ENCODE results near the gene ADGRA3. TPM values are rescaled to one million over a fixed set of nuclear protein-coding genes. Genes with fewer than 3 reads are reported as not detected.

Gene ADGRA3
- total RNA-seq, 4 donors from 2014 or later: 19.6 to 58.2 (median 35.1) TPM

- H3K27me3 ChIP-seq: no peaks in the 10 kb centered on the region
- H3K36me3 ChIP-seq: no peaks in the 10 kb centered on the region
- no peak for DNase-seq
- no peak for TF ChIP-seq POLR2A (IDR thresholded peaks at IDR 0.05)
- no peak for TF ChIP-seq CTCF (IDR thresholded peaks at IDR 0.05)
- no peak overlapping the region for H3K4me3 ChIP-seq
- peaks cover 0 to 3% (median 0%) of the 10 kb centered on the region in 4 donors for H3K9me3 ChIP-seq
- no peak overlapping the region for H3K27ac ChIP-seq
- H3K4me1 ChIP-seq: no peaks in the 10 kb centered on the region
Measured at GRCh38 chr4:22454216-22454838, 61.5 kb downstream of the ADGRA3 start.

GRCh38 chr4:22444813-22445212 is 71.1 kb downstream of the ADGRA3 start:
- Histone ChIP-seq H3K9me3 (no peaks in the 10 kb centered on the region), H3K27ac (no peak overlapping the region), H3K36me3 (peaks cover 0 to 29% (median 0%) of the 10 kb centered on the region in 3 donors), H3K4me3 (no peak overlapping the region), H3K27me3 (no peaks in the 10 kb centered on the region), H3K4me1 (no peaks in the 10 kb centered on the region)
- DNase-seq: no peak
- TF ChIP-seq POLR2A (IDR thresholded peaks at IDR 0.05) (no peak), CTCF (IDR thresholded peaks at IDR 0.05) (no peak)

GRCh38 chr4:22442956-22443355 is 72.9 kb downstream of the ADGRA3 start:
- no peak overlapping the region for H3K4me3 ChIP-seq
- H3K27ac ChIP-seq: no peak overlapping the region
- no peaks in the 10 kb centered on the region for H3K9me3 ChIP-seq
- no peak for DNase-seq
- no peaks in the 10 kb centered on the region for H3K27me3 ChIP-seq
- peaks cover 0 to 25% (median 0%) of the 10 kb centered on the region in 3 donors for H3K36me3 ChIP-seq
- TF ChIP-seq CTCF (IDR thresholded peaks at IDR 0.05) (no peak), POLR2A (IDR thresholded peaks at IDR 0.05) (no peak)
- no peaks in the 10 kb centered on the region for H3K4me1 ChIP-seq

GRCh38 chr4:22440999-22441398 is 74.9 kb downstream of the ADGRA3 start:
- no peak overlapping the region for H3K27ac ChIP-seq
- peaks cover 0 to 25% (median 0%) of the 10 kb centered on the region in 3 donors for H3K36me3 ChIP-seq
- no peaks in the 10 kb centered on the region for H3K9me3 ChIP-seq
- DNase-seq: no peak
- H3K4me1 ChIP-seq: no peaks in the 10 kb centered on the region
- no peak overlapping the region for H3K4me3 ChIP-seq
- H3K27me3 ChIP-seq: no peaks in the 10 kb centered on the region
- TF ChIP-seq POLR2A (IDR thresholded peaks at IDR 0.05): no peak
- no peak for TF ChIP-seq CTCF (IDR thresholded peaks at IDR 0.05)

- H3K4me3 ChIP-seq: no peak overlapping the region
- no peak for DNase-seq
- H3K27me3 ChIP-seq: no peaks in the 10 kb centered on the region
- peaks cover 0 to 23% (median 0%) of the 10 kb centered on the region in 3 donors for H3K36me3 ChIP-seq
- H3K4me1 ChIP-seq: no peaks in the 10 kb centered on the region
- no peak for TF ChIP-seq CTCF (IDR thresholded peaks at IDR 0.05)
- TF ChIP-seq POLR2A (IDR thresholded peaks at IDR 0.05): no peak
- no peaks in the 10 kb centered on the region for H3K9me3 ChIP-seq
- no peak overlapping the region for H3K27ac ChIP-seq
Measured at GRCh38 chr4:22439947-22440346, 75.9 kb downstream of the ADGRA3 start.
